ENCODE results near the gene PRDX2.
"Not testable (repeated sequence)": the region's sequence is repeated elsewhere in the genome, so short reads cannot be mapped to it uniquely, and the experiment has no call there.

Gene PRDX2

GRCh38 chr19:12800923-12801465 is 606 bp downstream of the PRDX2 start:
- H4K20me1 ChIP-seq (ENCODE audit: insufficient read depth, low read length), result no peaks in the 10 kb centered on the region
- H3K27ac ChIP-seq (ENCODE audit: low read length), result peak overlapping the region; percentile 56
- H3K9me3 ChIP-seq (ENCODE audit: insufficient read depth, low read length), result no peaks in the 10 kb centered on the region
- peak overlapping the region; percentile 91 for H3K4me3 ChIP-seq (ENCODE audit: low read length)
- peaks cover 16% of the 10 kb centered on the region for H3K36me3 ChIP-seq (replicated peaks; ENCODE audit: low read depth, low read length)
- H3K4me1 ChIP-seq (ENCODE audit: low read length), result peaks cover 26% of the 10 kb centered on the region
- TF ChIP-seq EZH2phosphoT487 (IDR thresholded peaks at IDR 0.05; ENCODE audit: low read depth), result no peak
- TF ChIP-seq CTCF (IDR thresholded peaks at IDR 0.05; ENCODE audit: low read depth, low read length), result peak; percentile 22; the same call in 1 of the 2 replicates
- H3K79me2 ChIP-seq (ENCODE audit: low read length), result peaks cover 23% of the 10 kb centered on the region
- peak overlapping the region; percentile 96 for H3K9ac ChIP-seq (ENCODE audit: low read length)
- H3K4me2 ChIP-seq (ENCODE audit: low read length), result peak overlapping the region; percentile 92
- H2AFZ ChIP-seq (ENCODE audit: low read depth, low read length), result peak overlapping the region; percentile 62; the same call in 1 of the 2 replicates
- no peaks in the 10 kb centered on the region for H3K27me3 ChIP-seq (ENCODE audit: low read depth, low read length)

GRCh38 chr19:12800466-12800770 is 1.2 kb downstream of the PRDX2 start:
- Histone ChIP-seq H3K4me1 (ENCODE audit: low read length) (peaks cover 28% of the 10 kb centered on the region), H4K20me1 (ENCODE audit: insufficient read depth, low read length) (no peaks in the 10 kb centered on the region), H3K27me3 (ENCODE audit: low read depth, low read length) (no peaks in the 10 kb centered on the region), H3K9ac (ENCODE audit: low read length) (peak overlapping the region; percentile 96), H3K27ac (ENCODE audit: low read length) (peak overlapping the region; percentile 56), H3K79me2 (ENCODE audit: low read length) (peaks cover 25% of the 10 kb centered on the region), H3K4me3 (ENCODE audit: low read length) (peak overlapping the region; percentile 91), H3K36me3 (replicated peaks; ENCODE audit: low read depth, low read length) (peaks cover 16% of the 10 kb centered on the region), H2AFZ (ENCODE audit: low read depth, low read length) (no peak overlapping the region), H3K9me3 (ENCODE audit: insufficient read depth, low read length) (no peaks in the 10 kb centered on the region), H3K4me2 (ENCODE audit: low read length) (peak overlapping the region; percentile 92)
- no peak for TF ChIP-seq EZH2phosphoT487 (IDR thresholded peaks at IDR 0.05; ENCODE audit: low read depth)
- no peak for TF ChIP-seq CTCF (IDR thresholded peaks at IDR 0.05; ENCODE audit: low read depth, low read length)

GRCh38 chr19:12799742-12800465 is 1.7 kb downstream of the PRDX2 start:
- H2AFZ ChIP-seq (ENCODE audit: low read depth, low read length), result no peak overlapping the region
- peaks cover 16% of the 10 kb centered on the region for H3K36me3 ChIP-seq (replicated peaks; ENCODE audit: low read depth, low read length)
- no peaks in the 10 kb centered on the region for H3K27me3 ChIP-seq (ENCODE audit: low read depth, low read length)
- H3K4me1 ChIP-seq (ENCODE audit: low read length), result peaks cover 32% of the 10 kb centered on the region
- peak overlapping the region; percentile 92 for H3K4me2 ChIP-seq (ENCODE audit: low read length)
- H3K79me2 ChIP-seq (ENCODE audit: low read length), result peaks cover 29% of the 10 kb centered on the region
- no peaks in the 10 kb centered on the region for H4K20me1 ChIP-seq (ENCODE audit: insufficient read depth, low read length)
- peak overlapping the region; percentile 91 for H3K4me3 ChIP-seq (ENCODE audit: low read length)
- no peak for TF ChIP-seq CTCF (IDR thresholded peaks at IDR 0.05; ENCODE audit: low read depth, low read length)
- no peak for TF ChIP-seq EZH2phosphoT487 (IDR thresholded peaks at IDR 0.05; ENCODE audit: low read depth)
- 0 out of 2 replicates have a peak overlapping the region, but pooled peaks have one; percentile 56 for H3K27ac ChIP-seq (ENCODE audit: low read length)
- H3K9me3 ChIP-seq (ENCODE audit: insufficient read depth, low read length), result no peaks in the 10 kb centered on the region
- peak overlapping the region; percentile 96 for H3K9ac ChIP-seq (ENCODE audit: low read length)

GRCh38 chr19:12797607-12798006 is 4.0 kb downstream of the PRDX2 start:
- not testable (repeated sequence) for H2AFZ ChIP-seq (ENCODE audit: low read depth, low read length); H3K9me3 ChIP-seq (ENCODE audit: insufficient read depth, low read length); H3K4me3 ChIP-seq (ENCODE audit: low read length); H3K27ac ChIP-seq (ENCODE audit: low read length); H3K9ac ChIP-seq (ENCODE audit: low read length); H3K27me3 ChIP-seq (ENCODE audit: low read depth, low read length); H3K4me2 ChIP-seq (ENCODE audit: low read length); H4K20me1 ChIP-seq (ENCODE audit: insufficient read depth, low read length)
- Histone ChIP-seq H3K36me3 (replicated peaks; ENCODE audit: low read depth, low read length) (peaks cover 23% of the 10 kb centered on the region), H3K79me2 (ENCODE audit: low read length) (peaks cover 48% of the 10 kb centered on the region), H3K4me1 (ENCODE audit: low read length) (peaks cover 42% of the 10 kb centered on the region)
